T-helper 1 cell treated with Interleukin-12 subunit alpha and Interleukin-12 subunit beta and Interleukin-4 antibody, amounts not matched to agents 30 μg/mL and 1 μg/mL, for 36 hours (primary cell): ENCODE results near the gene DOCK1.

ENCODE experiments used
- H3K27ac Mint-ChIP-seq: one replicate; pipeline ENCODE4 v1.8.0; 2021; ENCODE audit warnings: mild to moderate bottlenecking, mixed read lengths
- H3K27me3 Mint-ChIP-seq: one replicate; pipeline ENCODE4 v1.8.0; 2021; ENCODE audit warnings: low read depth, mixed read lengths
- H3K36me3 Mint-ChIP-seq: one replicate; pipeline ENCODE4 v1.8.0; 2021; ENCODE audit warnings: low read depth, mixed read lengths
- H3K4me1 Mint-ChIP-seq: one replicate; pipeline ENCODE4 v1.8.0; 2021; ENCODE audit warnings: low read depth, mixed read lengths
- H3K4me3 Mint-ChIP-seq: one replicate; pipeline ENCODE4 v1.8.0; 2021; ENCODE audit warnings: mild to moderate bottlenecking, moderate library complexity, mixed read lengths
- H3K9me3 Mint-ChIP-seq: one replicate; pipeline ENCODE4 v1.8.0; 2021; ENCODE audit warnings: mixed read lengths

DOCK1 gene

GRCh38 chr10:127091354-127091753, 186.1 kb downstream of the DOCK1 start:
- Mint-ChIP-seq H3K4me1 (no peaks in the 10 kb centered on the region), H3K36me3 (no peaks in the 10 kb centered on the region), H3K9me3 (no peaks in the 10 kb centered on the region), H3K27me3 (no peaks in the 10 kb centered on the region), H3K4me3 (no peak overlapping the region), H3K27ac (no peak overlapping the region)

- Mint-ChIP-seq H3K27ac (no peak overlapping the region), H3K27me3 (no peaks in the 10 kb centered on the region), H3K36me3 (no peaks in the 10 kb centered on the region), H3K4me3 (no peak overlapping the region), H3K9me3 (no peaks in the 10 kb centered on the region), H3K4me1 (no peaks in the 10 kb centered on the region)
These were observed 187.7 kb downstream of the DOCK1 start for GRCh38 chr10:127092916-127093315.

DNA sequence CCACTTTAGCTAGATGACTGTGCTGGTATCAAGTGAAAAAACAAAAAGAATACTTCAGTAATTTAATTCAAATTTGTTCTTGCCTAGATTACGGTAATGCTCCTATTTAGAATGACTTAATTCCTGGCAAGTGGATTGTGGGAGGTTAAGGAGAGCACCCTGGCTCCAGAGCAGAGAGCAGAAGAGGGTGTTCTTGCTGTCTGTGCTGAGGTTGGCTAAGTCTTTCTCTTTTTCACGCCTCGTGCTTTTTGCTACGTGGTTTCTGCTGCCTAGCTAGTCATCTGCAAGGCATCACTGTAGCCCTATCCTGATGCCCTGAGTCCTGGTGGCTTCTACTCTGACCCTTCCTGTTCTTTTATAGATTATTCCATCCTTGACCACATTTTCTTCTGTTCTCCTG, 189.8 kb downstream of the DOCK1 start:
- no peaks in the 10 kb centered on the region for H3K27me3 Mint-ChIP-seq
- no peaks in the 10 kb centered on the region for H3K36me3 Mint-ChIP-seq
- no peak overlapping the region for H3K27ac Mint-ChIP-seq
- no peaks in the 10 kb centered on the region for H3K4me1 Mint-ChIP-seq
- no peaks in the 10 kb centered on the region for H3K9me3 Mint-ChIP-seq
- H3K4me3 Mint-ChIP-seq, result no peak overlapping the region

GRCh38 chr10:127100983-127101615, 195.9 kb downstream of the DOCK1 start:
- no peaks in the 10 kb centered on the region for H3K9me3 Mint-ChIP-seq
- no peak overlapping the region for H3K27ac Mint-ChIP-seq
- H3K4me1 Mint-ChIP-seq, result no peaks in the 10 kb centered on the region
- no peaks in the 10 kb centered on the region for H3K36me3 Mint-ChIP-seq
- H3K4me3 Mint-ChIP-seq, result no peak overlapping the region
- no peaks in the 10 kb centered on the region for H3K27me3 Mint-ChIP-seq

DNA sequence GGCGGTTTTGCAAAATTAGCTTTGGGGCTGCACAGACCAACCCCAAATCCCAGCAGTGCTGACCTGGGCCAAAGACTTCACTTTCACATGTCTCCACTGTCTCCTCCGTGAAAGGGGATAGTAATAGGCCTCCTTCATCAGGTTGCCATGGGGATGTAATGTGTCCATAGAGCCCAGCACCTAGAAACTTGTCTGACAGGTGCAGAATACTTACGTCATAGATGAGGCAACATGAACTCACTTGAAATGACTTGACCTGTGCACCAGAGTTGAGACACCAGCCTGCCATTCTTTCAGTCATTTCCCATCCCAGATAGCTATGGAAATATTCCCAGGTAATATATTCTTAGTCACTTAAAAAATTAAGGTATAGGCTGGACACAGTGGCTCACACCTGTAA, 196.9 kb downstream of the DOCK1 start:
- no peak overlapping the region for H3K4me3 Mint-ChIP-seq
- H3K36me3 Mint-ChIP-seq, result no peaks in the 10 kb centered on the region
- no peaks in the 10 kb centered on the region for H3K4me1 Mint-ChIP-seq
- H3K9me3 Mint-ChIP-seq, result no peaks in the 10 kb centered on the region
- no peak overlapping the region for H3K27ac Mint-ChIP-seq
- H3K27me3 Mint-ChIP-seq, result no peaks in the 10 kb centered on the region

GRCh38 chr10:127115100-127115499, 209.9 kb downstream of the DOCK1 start:
- Mint-ChIP-seq H3K27ac (no peak overlapping the region), H3K9me3 (peaks cover 4% of the 10 kb centered on the region), H3K4me1 (no peaks in the 10 kb centered on the region), H3K36me3 (no peaks in the 10 kb centered on the region), H3K27me3 (no peaks in the 10 kb centered on the region), H3K4me3 (no peak overlapping the region)

- Mint-ChIP-seq H3K27me3 (no peaks in the 10 kb centered on the region), H3K4me3 (no peak overlapping the region), H3K27ac (no peak overlapping the region), H3K36me3 (no peaks in the 10 kb centered on the region), H3K4me1 (no peaks in the 10 kb centered on the region), H3K9me3 (peaks cover 4% of the 10 kb centered on the region)
These were observed 211.9 kb downstream of the DOCK1 start for GRCh38 chr10:127117125-127117524.

GRCh38 chr10:127118034-127118433, 212.8 kb downstream of the DOCK1 start:
- H3K36me3 Mint-ChIP-seq, result no peaks in the 10 kb centered on the region
- no peak overlapping the region for H3K4me3 Mint-ChIP-seq
- peaks cover 4% of the 10 kb centered on the region for H3K9me3 Mint-ChIP-seq
- H3K27me3 Mint-ChIP-seq, result no peaks in the 10 kb centered on the region
- H3K27ac Mint-ChIP-seq, result no peak overlapping the region
- H3K4me1 Mint-ChIP-seq, result no peaks in the 10 kb centered on the region

DNA sequence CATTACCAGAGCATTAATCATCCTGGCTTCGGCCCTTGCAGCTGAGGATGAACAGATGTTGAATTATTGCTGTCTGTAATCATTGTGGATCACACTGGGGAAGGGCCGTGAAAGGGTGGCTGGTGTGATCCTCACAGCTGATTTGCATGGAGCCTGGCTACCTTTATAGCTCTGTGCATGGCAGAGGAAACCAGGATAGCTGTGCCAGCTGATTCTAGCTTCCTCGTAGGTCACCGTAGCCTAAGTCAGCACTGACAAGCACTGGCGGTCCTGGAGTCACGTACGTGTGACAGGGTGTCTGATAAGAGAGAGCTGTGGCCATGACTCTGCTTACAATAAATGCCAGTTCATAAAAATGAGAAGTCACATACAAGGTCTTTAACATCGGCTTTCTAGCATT, 214.7 kb downstream of the DOCK1 start:
- Mint-ChIP-seq H3K27ac (no peak overlapping the region), H3K27me3 (no peaks in the 10 kb centered on the region), H3K4me3 (no peak overlapping the region), H3K4me1 (no peaks in the 10 kb centered on the region), H3K36me3 (no peaks in the 10 kb centered on the region), H3K9me3 (no peaks in the 10 kb centered on the region)

DNA sequence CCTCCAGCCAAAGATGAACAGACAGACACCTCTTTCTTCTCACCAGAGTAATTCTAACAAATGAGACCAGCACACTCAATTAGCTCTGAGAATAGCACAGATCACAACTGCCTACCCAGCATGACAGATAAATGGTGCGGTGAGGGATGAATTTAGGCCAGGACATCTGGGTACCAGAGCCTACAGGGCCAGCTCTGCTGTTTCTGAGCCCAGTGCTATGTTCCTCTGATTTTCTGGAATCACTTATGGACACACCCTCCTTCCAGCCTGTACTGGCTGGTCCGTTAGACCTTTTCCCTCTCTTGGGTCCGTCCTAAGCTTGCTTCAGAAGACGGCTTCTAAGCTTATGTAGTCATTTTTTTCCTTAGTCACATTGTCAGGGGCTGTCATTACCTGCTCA, 217.6 kb downstream of the DOCK1 start:
- Mint-ChIP-seq H3K36me3 (no peaks in the 10 kb centered on the region), H3K27ac (no peak overlapping the region), H3K27me3 (no peaks in the 10 kb centered on the region), H3K4me1 (peaks cover 3% of the 10 kb centered on the region), H3K4me3 (no peak overlapping the region), H3K9me3 (no peaks in the 10 kb centered on the region)

DNA sequence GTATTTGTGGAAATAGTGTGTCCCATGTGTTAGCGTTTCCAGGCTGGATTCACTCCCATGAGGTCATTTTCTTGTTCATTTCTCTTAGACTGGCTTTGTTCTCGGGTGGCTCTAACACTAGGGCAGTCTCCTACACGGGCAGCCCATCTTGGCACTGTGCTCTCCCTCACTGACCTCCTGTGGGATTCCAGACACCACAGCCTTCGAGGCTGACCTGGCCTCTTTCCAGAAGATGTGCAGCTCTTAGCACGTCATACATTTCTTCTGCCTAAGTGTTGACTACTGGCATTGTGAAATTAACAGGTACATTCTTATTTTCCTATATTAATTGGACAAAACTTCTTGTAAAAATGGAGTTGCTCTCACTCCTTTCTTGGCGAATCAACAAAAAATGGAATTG, 218.4 kb downstream of the DOCK1 start:
- Mint-ChIP-seq H3K9me3 (no peaks in the 10 kb centered on the region), H3K27me3 (no peaks in the 10 kb centered on the region), H3K4me3 (no peak overlapping the region), H3K4me1 (peaks cover 3% of the 10 kb centered on the region), H3K27ac (no peak overlapping the region), H3K36me3 (no peaks in the 10 kb centered on the region)

DNA sequence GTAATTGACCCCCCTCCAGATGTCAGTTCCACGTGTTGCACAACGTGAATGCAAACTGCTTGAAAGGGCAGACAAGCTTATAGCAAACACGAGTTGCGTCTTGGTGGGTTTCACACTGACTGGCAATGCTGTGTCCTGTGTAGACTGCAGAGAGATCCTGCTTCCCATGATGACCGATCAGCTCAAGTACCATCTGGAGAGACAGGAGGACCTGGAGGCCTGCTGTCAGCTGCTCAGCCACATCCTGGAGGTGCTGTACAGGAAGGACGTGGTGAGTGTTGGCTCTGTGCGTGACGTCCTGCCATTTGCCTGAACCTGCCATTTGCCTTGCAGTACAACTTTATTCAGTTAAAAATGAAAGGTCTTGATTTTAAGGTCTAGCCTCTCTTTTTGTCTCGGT, 220.1 kb downstream of the DOCK1 start:
- no peak overlapping the region for H3K27ac Mint-ChIP-seq
- H3K4me3 Mint-ChIP-seq, result no peak overlapping the region

DNA sequence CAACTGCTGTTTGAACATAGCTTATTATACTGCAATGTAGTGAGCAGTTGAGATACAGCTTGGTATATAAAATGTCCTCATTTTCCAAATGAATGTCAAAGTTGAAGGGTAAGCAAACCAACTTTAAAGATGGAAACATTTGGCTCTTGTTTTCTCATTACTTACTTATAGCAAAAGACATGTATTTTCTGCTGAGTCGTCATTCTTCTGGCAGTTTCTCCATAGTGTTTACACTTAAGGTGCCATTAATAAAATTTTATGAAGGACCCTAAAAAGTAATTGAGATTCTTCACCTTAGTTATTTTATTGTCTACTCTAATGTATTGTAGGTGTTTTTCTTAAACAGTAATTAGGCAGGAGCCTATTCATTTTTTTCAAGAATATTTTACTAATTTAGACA, 222.6 kb downstream of the DOCK1 start:
- Mint-ChIP-seq H3K27ac (no peak overlapping the region), H3K4me1 (peaks cover 3% of the 10 kb centered on the region), H3K27me3 (no peaks in the 10 kb centered on the region), H3K4me3 (no peak overlapping the region), H3K36me3 (no peaks in the 10 kb centered on the region), H3K9me3 (no peaks in the 10 kb centered on the region)

More for the DNA sequence above, 220.1 kb downstream of the DOCK1 start:
- Mint-ChIP-seq H3K4me1 (peaks cover 3% of the 10 kb centered on the region), H3K9me3 (no peaks in the 10 kb centered on the region), H3K36me3 (no peaks in the 10 kb centered on the region), H3K27me3 (no peaks in the 10 kb centered on the region)

- H3K9me3 Mint-ChIP-seq, result no peaks in the 10 kb centered on the region
- H3K36me3 Mint-ChIP-seq, result no peaks in the 10 kb centered on the region
- H3K4me3 Mint-ChIP-seq, result no peak overlapping the region
These were observed 223.9 kb downstream of the DOCK1 start for GRCh38 chr10:127129104-127129503.

GRCh38 chr10:127132451-127132850, 227.2 kb downstream of the DOCK1 start:
- Mint-ChIP-seq H3K27me3 (no peaks in the 10 kb centered on the region), H3K36me3 (no peaks in the 10 kb centered on the region), H3K4me1 (no peaks in the 10 kb centered on the region), H3K9me3 (no peaks in the 10 kb centered on the region), H3K4me3 (no peak overlapping the region), H3K27ac (no peak overlapping the region)

More at GRCh38 chr10:127129104-127129503, 223.9 kb downstream of the DOCK1 start:
- Mint-ChIP-seq H3K4me1 (peaks cover 3% of the 10 kb centered on the region), H3K27ac (no peak overlapping the region), H3K27me3 (no peaks in the 10 kb centered on the region)

- Mint-ChIP-seq H3K4me3 (no peak overlapping the region), H3K4me1 (no peaks in the 10 kb centered on the region), H3K27ac (no peak overlapping the region), H3K36me3 (no peaks in the 10 kb centered on the region), H3K9me3 (no peaks in the 10 kb centered on the region), H3K27me3 (no peaks in the 10 kb centered on the region)
These were observed 228.0 kb downstream of the DOCK1 start for GRCh38 chr10:127133225-127133624.
